ENCODE results near the gene CAPN7.

DNA sequence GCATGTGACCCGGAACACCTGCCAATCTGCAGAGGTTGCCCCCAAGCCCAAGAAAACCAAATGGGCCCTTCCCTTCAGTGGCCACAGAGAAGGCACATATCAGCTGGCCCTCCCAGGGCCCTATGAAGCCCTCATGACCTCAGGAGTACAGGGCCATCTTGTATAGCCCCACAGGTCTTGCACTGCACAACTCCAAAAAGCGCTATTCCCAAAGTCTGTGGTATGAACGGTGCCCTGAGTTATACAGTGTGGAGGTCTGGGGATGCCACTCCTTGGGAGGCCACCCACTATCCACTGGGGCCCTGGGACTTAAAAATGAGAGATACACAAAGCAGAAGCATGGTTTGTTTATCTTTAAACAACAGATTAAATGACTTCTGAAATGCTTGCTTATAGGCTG lies 61.5 kb downstream of the CAPN7 start:
- no peak for TF ChIP-seq POLR2A (IDR thresholded peaks at IDR 0.05)
- TF ChIP-seq, protein P1, sequence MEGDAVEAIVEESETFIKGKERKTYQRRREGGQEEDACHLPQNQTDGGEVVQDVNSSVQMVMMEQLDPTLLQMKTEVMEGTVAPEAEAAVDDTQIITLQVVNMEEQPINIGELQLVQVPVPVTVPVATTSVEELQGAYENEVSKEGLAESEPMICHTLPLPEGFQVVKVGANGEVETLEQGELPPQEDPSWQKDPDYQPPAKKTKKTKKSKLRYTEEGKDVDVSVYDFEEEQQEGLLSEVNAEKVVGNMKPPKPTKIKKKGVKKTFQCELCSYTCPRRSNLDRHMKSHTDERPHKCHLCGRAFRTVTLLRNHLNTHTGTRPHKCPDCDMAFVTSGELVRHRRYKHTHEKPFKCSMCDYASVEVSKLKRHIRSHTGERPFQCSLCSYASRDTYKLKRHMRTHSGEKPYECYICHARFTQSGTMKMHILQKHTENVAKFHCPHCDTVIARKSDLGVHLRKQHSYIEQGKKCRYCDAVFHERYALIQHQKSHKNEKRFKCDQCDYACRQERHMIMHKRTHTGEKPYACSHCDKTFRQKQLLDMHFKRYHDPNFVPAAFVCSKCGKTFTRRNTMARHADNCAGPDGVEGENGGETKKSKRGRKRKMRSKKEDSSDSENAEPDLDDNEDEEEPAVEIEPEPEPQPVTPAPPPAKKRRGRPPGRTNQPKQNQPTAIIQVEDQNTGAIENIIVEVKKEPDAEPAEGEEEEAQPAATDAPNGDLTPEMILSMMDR (IDR thresholded peaks at IDR 0.05): no peak

Measured in body of pancreas (tissue), 4 donors.